Articular chondrocyte of knee joint (primary cell): ENCODE data around the gene IL18R1. TPM values are rescaled to one million over a fixed set of nuclear protein-coding genes. Genes with fewer than 3 reads are reported as not detected.
A peak's percentile ranks its signal among the peaks of the same experiment; 100 is the strongest.

Experiments
- small RNA-seq: library from RNA; depleted of rRNA; stranded (forward); fragments of <200 nt; gene quantifications from one replicate; pipeline ENCODE3, GENCODE V24; 2012
- total RNA-seq: library from RNA; depleted of rRNA; stranded (reverse); fragments of >200 nt; gene quantifications from 2 replicates; pipeline ENCODE4 v1.2.3, GENCODE V29; 2012

IL18R1 gene, protein sequence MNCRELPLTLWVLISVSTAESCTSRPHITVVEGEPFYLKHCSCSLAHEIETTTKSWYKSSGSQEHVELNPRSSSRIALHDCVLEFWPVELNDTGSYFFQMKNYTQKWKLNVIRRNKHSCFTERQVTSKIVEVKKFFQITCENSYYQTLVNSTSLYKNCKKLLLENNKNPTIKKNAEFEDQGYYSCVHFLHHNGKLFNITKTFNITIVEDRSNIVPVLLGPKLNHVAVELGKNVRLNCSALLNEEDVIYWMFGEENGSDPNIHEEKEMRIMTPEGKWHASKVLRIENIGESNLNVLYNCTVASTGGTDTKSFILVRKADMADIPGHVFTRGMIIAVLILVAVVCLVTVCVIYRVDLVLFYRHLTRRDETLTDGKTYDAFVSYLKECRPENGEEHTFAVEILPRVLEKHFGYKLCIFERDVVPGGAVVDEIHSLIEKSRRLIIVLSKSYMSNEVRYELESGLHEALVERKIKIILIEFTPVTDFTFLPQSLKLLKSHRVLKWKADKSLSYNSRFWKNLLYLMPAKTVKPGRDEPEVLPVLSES
- total RNA-seq = 4.2 and 4.4 TPM in 2 replicates

DNA sequence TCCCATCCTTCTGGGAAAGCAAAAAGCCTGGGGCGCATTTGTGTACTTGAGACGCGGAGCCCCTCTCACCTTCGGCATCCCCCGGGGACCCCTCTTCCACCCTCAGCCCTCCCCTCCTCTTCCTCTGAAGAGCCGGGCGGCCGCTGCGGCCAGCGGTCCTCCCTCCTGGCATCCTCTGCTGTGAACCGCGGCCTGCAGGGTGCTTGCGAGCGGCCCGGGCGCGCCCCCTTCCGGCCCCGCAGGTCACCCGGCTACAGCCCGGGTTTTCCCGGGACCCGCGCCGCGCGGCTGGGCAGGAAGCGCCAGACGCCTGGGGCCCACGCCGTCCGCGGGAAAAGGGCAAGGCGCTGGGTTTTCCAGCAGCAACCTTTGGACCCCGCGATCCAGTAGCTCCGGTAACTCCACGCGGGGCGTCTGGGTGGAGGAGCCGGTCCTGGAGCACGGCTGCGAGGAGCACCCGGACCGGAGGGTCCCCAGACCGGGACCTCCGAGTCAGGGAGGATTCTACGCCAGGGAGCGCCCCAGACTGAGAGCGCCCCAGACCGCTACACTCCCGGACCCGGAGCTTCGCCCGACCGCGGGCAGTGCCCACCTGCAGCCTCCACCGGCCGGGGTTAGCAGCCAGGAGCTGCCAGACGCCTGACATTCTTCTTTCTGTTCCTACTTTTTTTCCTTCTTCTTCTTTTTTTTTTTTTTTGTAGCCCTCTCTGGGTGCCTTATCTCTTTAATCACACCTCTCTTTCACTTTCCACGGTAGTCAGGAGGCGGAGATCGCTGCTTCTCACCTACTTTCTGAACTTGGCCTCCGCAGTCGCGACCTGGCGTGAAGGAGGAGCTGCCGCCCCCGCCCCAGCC, at the start of gene IL18R1:
IL18R1 (plus strand) TSS at position 271 of the 855 bp plus-strand sequence. CDS start 6,865 bp downstream, outside the sequence.

GRCh38 chr2:102310964-102311640, 44.5 kb upstream of the IL18R1 start, which contains the start of gene IL1RL1:
IL1RL1 (plus strand) TSS chr2:102311563; CDS start chr2:102338265, 26,702 bp downstream.

GRCh38 chr2:102422910-102423309, 67.3 kb downstream of the IL18R1 start, which contains the start of gene IL18RAP:
IL18RAP (plus strand) TSS chr2:102423160; CDS start chr2:102423278, 118 bp downstream.

Small RNAs within 50 kb of the gene (small RNA-seq; reads per million reads assigned to genes)
- gene MIR4772 = 0.50 reads per million, percentile 11 among the genes with 10 or more reads in this experiment

Other genes starting within 250 kb of the IL18R1 start
- 160 and 278 TPM in 2 replicates for gene IL1R1, start 213.1 kb upstream of the IL18R1 start, total RNA-seq
- gene IL1RL2, start 168.8 kb upstream of the IL18R1 start, total RNA-seq = 3.3 and 3.7 TPM in 2 replicates
- 0.39 and 0.65 TPM in 2 replicates for gene IL1RL1, start 44.2 kb upstream of the IL18R1 start, total RNA-seq
- gene IL18RAP, start 67.4 kb downstream of the IL18R1 start, total RNA-seq = not detected in 2 replicates
- gene SLC9A4, start 117.4 kb downstream of the IL18R1 start, total RNA-seq = not detected in 2 replicates